CD4-positive, CD25-positive, alpha-beta regulatory T cell (primary cell): ENCODE measurements around the gene EPX. TPM values are rescaled to one million over a fixed set of nuclear protein-coding genes. Genes with fewer than 3 reads are reported as not detected.

ENCODE experiments used
- ATAC-seq, 2 donors: fragments of 150-1000 bp; cut with Tn5 transposase; one replicate each; pipeline ENCODE4 v1.10.0; 2021; ENCODE audit warnings: low read depth in 2 of 2, moderate number of reproducible peaks in 2 of 2, moderate library complexity in 1 of 2
- DNase-seq, 3 donors: peaks; one replicate each; pipeline versions ENCODE4 v3.0.0 to v3.0.0-alpha.2; 2012 to 2022; ENCODE audit warnings: mixed read lengths in 1 of 3
- H3K27ac ChIP-seq: one replicate; pipeline ENCODE4 v1.7.0; 2013; ENCODE audit warnings: mild to moderate bottlenecking, low read length; ENCODE audit not compliant: insufficient read depth, poor library complexity, severe bottlenecking
- H3K27me3 ChIP-seq: one replicate; pipeline ENCODE4 v1.7.0; 2013; ENCODE audit warnings: low read length; ENCODE audit not compliant: control insufficient read depth, insufficient read depth
- H3K36me3 ChIP-seq: one replicate; pipeline ENCODE4 v1.7.0; 2013; ENCODE audit warnings: mild to moderate bottlenecking, low read length, moderate library complexity; ENCODE audit not compliant: control insufficient read depth, insufficient read depth
- H3K4me1 ChIP-seq: 2 replicates; pipeline ENCODE4 v1.7.0; 2013; ENCODE audit warnings: mild to moderate bottlenecking, low read length; ENCODE audit not compliant: insufficient read depth, control insufficient read depth, poor library complexity, severe bottlenecking
- H3K4me3 ChIP-seq: one replicate; pipeline ENCODE4 v1.7.0; 2013; ENCODE audit warnings: low read depth, mild to moderate bottlenecking, low read length, moderate library complexity
- H3K9me3 ChIP-seq, 2 experiments: 1 replicate in 1 of 2; 2 replicates in 1 of 2; pipeline ENCODE4 v1.7.0; 2013; ENCODE audit warnings: low read length in 2 of 2, mild to moderate bottlenecking in 1 of 2, moderate library complexity in 1 of 2; ENCODE audit not compliant: control insufficient read depth in 2 of 2
- H3K27ac Mint-ChIP-seq, 3 donors: one replicate each; pipeline ENCODE4 v1.8.0; 2020 to 2022; ENCODE audit warnings: mild to moderate bottlenecking in 3 of 3, mixed read lengths in 3 of 3, moderate library complexity in 2 of 3
- H3K27me3 Mint-ChIP-seq: one replicate; pipeline ENCODE4 v1.8.0; 2022; ENCODE audit warnings: mild to moderate bottlenecking, mixed read lengths
- H3K36me3 Mint-ChIP-seq: one replicate; pipeline ENCODE4 v1.8.0; 2020; ENCODE audit warnings: mixed read lengths
- H3K4me1 Mint-ChIP-seq, 4 donors: one replicate each; pipeline ENCODE4 v1.8.0; 2020 to 2022; ENCODE audit warnings: mixed read lengths in 4 of 4, mild to moderate bottlenecking in 1 of 4
- H3K4me3 Mint-ChIP-seq, 4 donors: one replicate each; pipeline ENCODE4 v1.8.0; 2020 to 2022; ENCODE audit warnings: mild to moderate bottlenecking in 4 of 4, mixed read lengths in 4 of 4, moderate library complexity in 3 of 4
- H3K9me3 Mint-ChIP-seq, 7 donors: one replicate each; pipeline ENCODE4 v1.8.0; 2020 to 2022; ENCODE audit warnings: mixed read lengths in 7 of 7, mild to moderate bottlenecking in 3 of 7, moderate library complexity in 2 of 7
- polyA plus RNA-seq, 4 donors: library from polyadenylated mRNA; unstranded; fragments of 300-500 nt; fragmentation: Illumina TruSeq; gene quantifications; one replicate each; pipeline ENCODE4 v1.2.3, GENCODE V29; 2021
- total RNA-seq: library from RNA; stranded (reverse); gene quantifications from one replicate; pipeline ENCODE4 v1.2.3, GENCODE V29; 2022

Gene EPX
- total and polyA plus RNA-seq, 5 donors from 2014 or later = not detected

DNA sequence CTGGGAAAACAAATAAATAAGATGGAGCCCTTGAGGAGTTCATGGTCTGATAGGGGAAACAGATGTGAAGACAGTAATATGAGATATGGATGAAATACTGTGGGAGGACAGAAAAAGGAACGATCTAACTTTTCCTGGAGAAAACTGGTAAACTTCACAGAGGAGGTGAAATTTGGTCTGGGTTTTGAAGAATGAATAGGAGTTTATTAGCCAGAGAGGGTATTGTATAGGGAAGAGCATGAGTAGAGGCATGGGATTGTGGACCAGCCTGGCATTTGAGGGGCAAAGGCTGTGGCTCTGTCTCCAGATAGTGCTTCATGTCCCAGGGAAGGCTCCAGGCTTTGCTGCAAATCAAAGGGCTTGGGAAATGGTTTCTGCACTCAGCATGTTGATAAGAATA is 47.5 kb downstream of the EPX start:
- no peaks in the 10 kb centered on the region for H3K36me3 Mint-ChIP-seq
- no peak overlapping the region for H3K4me3 Mint-ChIP-seq
- H3K9me3 Mint-ChIP-seq = no peaks in the 10 kb centered on the region
- Histone ChIP-seq H3K27ac (no peak overlapping the region), H3K4me1 (no peaks in the 10 kb centered on the region), H3K4me3 (no peak overlapping the region), H3K36me3 (no peaks in the 10 kb centered on the region), H3K27me3 (peaks cover 19% of the 10 kb centered on the region), H3K9me3 (no peaks in the 10 kb centered on the region)
- H3K27ac Mint-ChIP-seq = peak overlapping the region in 1 of 3 donors; percentile 74
- peaks cover 63% of the 10 kb centered on the region for H3K27me3 Mint-ChIP-seq
- no peak for ATAC-seq
- no peak for DNase-seq
- H3K4me1 Mint-ChIP-seq = no peaks in the 10 kb centered on the region

DNA sequence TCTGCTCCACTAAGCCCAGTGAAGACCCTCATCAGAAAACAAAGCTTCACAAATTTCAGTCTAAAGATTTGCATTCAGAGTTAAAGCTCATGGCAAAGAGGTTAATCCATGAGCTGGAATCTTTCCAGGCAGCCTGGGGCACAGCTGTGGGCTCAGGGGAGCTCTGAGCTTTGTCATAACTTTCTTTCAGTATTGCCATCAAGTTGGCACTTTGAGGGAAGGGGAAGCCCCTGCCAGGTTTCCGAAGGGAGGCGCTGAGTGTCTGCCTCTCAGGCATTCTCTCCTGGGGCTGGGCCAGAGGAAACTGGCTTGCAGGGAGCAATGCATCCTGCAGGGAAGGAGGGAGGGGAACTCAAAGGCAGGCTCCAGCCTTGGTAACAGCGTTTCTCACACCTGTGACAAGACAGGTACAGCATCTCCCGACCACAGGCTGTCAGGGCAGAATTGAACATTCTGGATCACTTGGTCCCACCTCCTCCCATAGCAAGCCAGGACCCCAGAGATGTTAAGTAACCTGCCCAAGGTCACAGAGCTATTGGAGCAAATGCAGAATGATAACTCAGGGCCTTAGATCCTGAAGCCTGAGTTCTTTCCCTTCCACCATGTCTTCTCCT is 49.8 kb downstream of the EPX start:
- H3K4me1 Mint-ChIP-seq = no peaks in the 10 kb centered on the region
- H3K27me3 ChIP-seq = peaks cover 11% of the 10 kb centered on the region
- no peaks in the 10 kb centered on the region for H3K9me3 ChIP-seq
- H3K4me1 ChIP-seq = no peaks in the 10 kb centered on the region
- H3K27ac Mint-ChIP-seq = no peak overlapping the region
- no peak overlapping the region for H3K27ac ChIP-seq
- DNase-seq (no peak), ATAC-seq (no peak)
- no peaks in the 10 kb centered on the region for H3K9me3 Mint-ChIP-seq
- H3K36me3 Mint-ChIP-seq = no peaks in the 10 kb centered on the region
- H3K27me3 Mint-ChIP-seq = peaks cover 54% of the 10 kb centered on the region
- H3K4me3 Mint-ChIP-seq = no peak overlapping the region
- H3K36me3 ChIP-seq = no peaks in the 10 kb centered on the region
- H3K4me3 ChIP-seq = no peak overlapping the region

DNA sequence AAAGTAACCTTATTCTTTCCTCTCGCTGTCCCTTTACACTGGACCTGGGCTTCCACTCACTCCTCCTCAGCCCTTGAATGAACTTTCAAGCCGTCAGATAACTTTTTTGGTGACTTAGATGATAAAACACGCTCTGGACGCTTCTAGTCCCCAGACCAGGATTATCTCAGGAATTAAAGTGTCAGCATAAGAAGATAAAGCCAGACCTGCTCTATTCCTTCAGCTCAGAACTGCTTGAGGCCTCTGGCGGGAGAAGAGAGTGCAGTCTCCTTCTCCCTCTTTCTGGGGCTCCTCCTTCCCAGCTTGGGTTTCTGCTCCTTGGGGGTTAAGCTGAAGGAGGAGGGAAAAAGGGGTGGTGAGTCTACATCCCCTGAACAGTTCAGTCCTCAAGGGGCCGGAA is 52.4 kb downstream of the EPX start:
- no peaks in the 10 kb centered on the region for H3K9me3 ChIP-seq
- H3K4me3 ChIP-seq = no peak overlapping the region
- H3K4me1 Mint-ChIP-seq = peaks cover 0 to 14% (median 2%) of the 10 kb centered on the region in 4 donors
- DNase-seq (no peak), ATAC-seq (no peak)
- H3K9me3 Mint-ChIP-seq = no peaks in the 10 kb centered on the region
- peaks cover 6% of the 10 kb centered on the region for H3K4me1 ChIP-seq
- no peak overlapping the region for H3K27ac ChIP-seq
- no peaks in the 10 kb centered on the region for H3K36me3 ChIP-seq
- H3K27me3 ChIP-seq = peaks cover 2% of the 10 kb centered on the region
- H3K27ac Mint-ChIP-seq = no peak overlapping the region
- no peak overlapping the region for H3K4me3 Mint-ChIP-seq
- peaks cover 33% of the 10 kb centered on the region for H3K27me3 Mint-ChIP-seq
- no peaks in the 10 kb centered on the region for H3K36me3 Mint-ChIP-seq

DNA sequence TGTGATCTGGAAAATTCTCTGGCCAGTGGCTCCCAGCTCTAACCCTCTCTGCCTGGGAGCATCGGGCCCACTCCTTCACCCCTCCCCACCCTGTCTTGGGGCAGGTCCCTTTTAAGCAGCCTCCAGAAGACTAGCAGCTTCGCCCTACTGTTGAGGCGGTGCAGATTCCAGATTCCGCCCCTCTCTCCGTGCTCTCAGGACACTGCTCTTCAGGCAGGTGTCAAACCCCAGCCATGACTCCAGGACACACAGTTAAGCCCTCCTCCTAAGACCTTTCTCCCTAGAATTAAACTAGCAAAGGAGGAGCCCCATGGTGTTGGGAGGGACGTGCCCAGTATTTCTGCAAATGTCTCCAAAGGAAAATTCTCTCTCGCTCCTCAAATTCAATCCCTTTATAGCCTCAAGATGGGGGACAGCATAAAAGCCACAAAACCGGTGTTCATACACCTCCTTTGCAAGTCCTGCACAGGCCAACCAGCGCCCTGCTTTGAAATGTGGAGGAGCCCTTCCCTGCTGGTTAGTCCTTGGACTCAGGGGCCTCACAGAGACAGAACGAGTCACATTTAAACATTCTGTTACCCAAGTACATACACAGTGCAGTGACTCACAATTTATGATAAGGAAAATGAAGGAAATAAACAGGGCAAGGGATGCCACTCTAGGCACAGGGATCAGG is 53.0 kb downstream of the EPX start:
- no peak overlapping the region for H3K27ac Mint-ChIP-seq
- no peak for ATAC-seq
- Histone ChIP-seq H3K27me3 (peaks cover 2% of the 10 kb centered on the region), H3K4me1 (peaks cover 7% of the 10 kb centered on the region), H3K27ac (no peak overlapping the region), H3K9me3 (no peaks in the 10 kb centered on the region), H3K4me3 (no peak overlapping the region), H3K36me3 (no peaks in the 10 kb centered on the region)
- H3K4me3 Mint-ChIP-seq = no peak overlapping the region
- H3K9me3 Mint-ChIP-seq = no peaks in the 10 kb centered on the region
- H3K36me3 Mint-ChIP-seq = no peaks in the 10 kb centered on the region
- DNase-seq = no peak
- H3K27me3 Mint-ChIP-seq = peaks cover 27% of the 10 kb centered on the region
- H3K4me1 Mint-ChIP-seq = peaks cover 0 to 14% (median 3%) of the 10 kb centered on the region in 4 donors

DNA sequence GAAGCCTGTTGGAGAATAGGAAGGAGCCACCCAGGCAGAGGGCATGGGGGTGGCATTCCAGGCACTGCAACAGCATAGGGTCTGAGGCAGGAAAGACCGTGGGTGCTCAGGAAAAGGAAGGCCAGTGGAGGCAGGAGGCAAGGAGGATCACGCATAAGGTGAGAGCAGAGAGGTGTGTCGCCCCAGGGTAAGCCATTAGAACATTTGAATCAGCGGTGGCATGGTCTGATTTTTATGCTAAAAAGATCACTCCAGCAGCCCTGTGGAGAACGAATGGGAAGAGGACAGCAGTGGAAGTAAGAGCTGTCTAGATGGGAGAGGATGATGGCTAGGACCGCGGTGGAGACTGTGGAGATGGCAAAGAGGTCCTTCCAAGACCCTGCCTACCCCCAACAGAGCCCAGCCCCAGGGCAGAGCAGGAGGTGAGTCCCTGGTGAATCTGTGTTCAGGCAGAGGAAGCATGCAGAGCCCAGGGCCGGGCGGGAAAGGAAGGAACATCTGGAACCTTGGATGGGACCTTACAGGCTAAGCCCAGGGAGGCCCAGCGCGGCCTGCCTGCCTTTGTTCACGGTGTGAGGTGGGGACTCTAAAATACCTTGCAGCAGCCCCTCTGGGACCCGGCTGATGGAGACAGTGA is 53.7 kb downstream of the EPX start:
- Mint-ChIP-seq H3K9me3 (no peaks in the 10 kb centered on the region), H3K4me1 (peaks cover 0 to 14% (median 3%) of the 10 kb centered on the region in 4 donors), H3K36me3 (no peaks in the 10 kb centered on the region), H3K27me3 (peaks cover 21% of the 10 kb centered on the region), H3K4me3 (no peak overlapping the region), H3K27ac (no peak overlapping the region)
- H3K27me3 ChIP-seq = peaks cover 2% of the 10 kb centered on the region
- ATAC-seq (no peak), DNase-seq (no peak)
- H3K36me3 ChIP-seq = no peaks in the 10 kb centered on the region
- H3K9me3 ChIP-seq = no peaks in the 10 kb centered on the region
- no peak overlapping the region for H3K27ac ChIP-seq
- no peak overlapping the region for H3K4me3 ChIP-seq
- peaks cover 7% of the 10 kb centered on the region for H3K4me1 ChIP-seq

DNA sequence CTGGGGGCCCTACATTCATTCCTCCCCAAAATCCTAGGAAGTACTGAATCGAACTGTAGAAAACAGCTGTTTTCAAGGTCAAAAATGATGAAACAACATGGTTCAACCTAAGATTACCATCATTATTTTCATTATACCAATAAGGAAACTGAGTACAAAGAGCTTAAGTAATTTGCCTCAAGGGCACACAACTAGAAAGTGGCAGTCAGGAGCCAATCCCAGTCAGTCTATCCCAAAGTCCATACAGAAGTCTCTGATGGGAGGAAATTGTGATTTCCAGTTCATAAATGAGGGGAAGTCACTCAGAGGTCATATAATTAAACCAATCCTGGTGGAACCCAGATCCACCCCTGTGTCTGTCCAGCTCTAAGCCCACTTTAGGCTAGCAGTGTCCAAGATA is 54.3 kb downstream of the EPX start:
- H3K27me3 ChIP-seq = peaks cover 2% of the 10 kb centered on the region
- Mint-ChIP-seq H3K36me3 (no peaks in the 10 kb centered on the region), H3K9me3 (no peaks in the 10 kb centered on the region), H3K27ac (no peak overlapping the region), H3K27me3 (peaks cover 17% of the 10 kb centered on the region), H3K4me1 (peaks cover 0 to 14% (median 3%) of the 10 kb centered on the region in 4 donors), H3K4me3 (no peak overlapping the region)
- no peak overlapping the region for H3K27ac ChIP-seq
- H3K4me3 ChIP-seq = no peak overlapping the region
- H3K4me1 ChIP-seq = peaks cover 7% of the 10 kb centered on the region
- no peak for DNase-seq
- no peak for ATAC-seq
- H3K9me3 ChIP-seq = no peaks in the 10 kb centered on the region
- no peaks in the 10 kb centered on the region for H3K36me3 ChIP-seq

DNA sequence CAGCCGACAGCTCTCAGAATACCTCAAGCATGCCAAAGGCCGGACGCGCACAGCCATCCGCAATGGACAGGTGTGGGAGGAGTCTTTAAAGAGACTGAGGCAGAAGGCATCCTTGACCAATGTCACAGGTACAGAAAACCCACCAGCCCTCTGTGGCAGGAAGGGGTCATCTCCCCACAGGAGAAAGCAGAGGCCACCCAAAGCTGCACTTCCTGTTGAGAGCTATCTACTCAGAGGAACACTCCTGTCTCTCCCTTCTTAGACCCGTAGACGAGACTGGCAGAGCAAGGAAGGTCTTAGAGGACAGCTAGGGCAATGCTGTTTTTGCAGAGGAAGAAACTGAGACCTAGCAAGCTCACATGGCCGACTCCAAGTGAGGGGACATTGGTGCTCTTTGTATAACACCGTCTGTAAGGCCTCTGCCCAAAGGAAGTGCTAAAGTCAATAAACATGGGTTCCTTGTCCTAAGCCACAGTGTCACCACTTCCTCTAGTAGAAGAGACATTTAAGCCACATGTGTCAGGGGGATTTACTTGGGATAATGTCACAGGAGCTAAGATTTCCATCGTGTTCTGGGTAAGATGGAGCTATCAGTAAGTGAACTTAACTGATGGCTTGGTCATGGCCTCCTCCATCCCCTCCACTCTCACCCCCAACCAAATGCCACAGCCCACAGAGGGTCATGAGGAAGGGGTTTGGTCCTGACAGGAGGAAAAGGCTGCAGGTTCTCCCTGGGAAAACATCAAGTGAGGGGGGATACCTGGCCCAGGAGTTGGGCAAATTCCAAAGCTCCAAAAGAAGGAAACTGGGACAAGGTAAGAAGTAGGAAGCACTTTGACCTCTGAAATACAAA is 55.2 kb downstream of the EPX start:
- H3K4me3 Mint-ChIP-seq = no peak overlapping the region
- H3K36me3 Mint-ChIP-seq = no peaks in the 10 kb centered on the region
- peaks cover 7% of the 10 kb centered on the region for H3K4me1 ChIP-seq
- H3K9me3 ChIP-seq = no peaks in the 10 kb centered on the region
- peaks cover 2% of the 10 kb centered on the region for H3K27me3 ChIP-seq
- H3K9me3 Mint-ChIP-seq = no peaks in the 10 kb centered on the region
- ATAC-seq (no peak), DNase-seq (peak in 1 of 3 donors; percentile 12)
- H3K4me1 Mint-ChIP-seq = peaks cover 0 to 14% (median 3%) of the 10 kb centered on the region in 4 donors
- peaks cover 25% of the 10 kb centered on the region for H3K27me3 Mint-ChIP-seq
- peak overlapping the region in 2 of 3 donors; percentile 35 to 38 for H3K27ac Mint-ChIP-seq
- no peak overlapping the region for H3K27ac ChIP-seq
- H3K36me3 ChIP-seq = no peaks in the 10 kb centered on the region
- no peak overlapping the region for H3K4me3 ChIP-seq
